Stimulated activated CD8-positive, alpha-beta memory T cell treated with anti-CD3 and anti-CD28 coated beads, Interleukin-2, amount 100 ng/mL, for 1 hour (primary cell): ENCODE measurements around the gene DENND10.
"Not testable (repeated sequence)": the region's sequence is repeated elsewhere in the genome, so short reads cannot be mapped to it uniquely, and the experiment has no call there.

Source experiments
- DNase-seq, 2 donors: peaks; one replicate each; pipeline ENCODE4 v3.0.0-alpha.2; 2020; ENCODE audit warnings: low read depth in 2 of 2

Gene DENND10

GRCh38 chr10:119132521-119133345 is 28.8 kb downstream of the DENND10 start:
- DNase-seq = no peak

- DNase-seq = no peak
These were observed 30.0 kb downstream of the DENND10 start for GRCh38 chr10:119133949-119134348.

DNA sequence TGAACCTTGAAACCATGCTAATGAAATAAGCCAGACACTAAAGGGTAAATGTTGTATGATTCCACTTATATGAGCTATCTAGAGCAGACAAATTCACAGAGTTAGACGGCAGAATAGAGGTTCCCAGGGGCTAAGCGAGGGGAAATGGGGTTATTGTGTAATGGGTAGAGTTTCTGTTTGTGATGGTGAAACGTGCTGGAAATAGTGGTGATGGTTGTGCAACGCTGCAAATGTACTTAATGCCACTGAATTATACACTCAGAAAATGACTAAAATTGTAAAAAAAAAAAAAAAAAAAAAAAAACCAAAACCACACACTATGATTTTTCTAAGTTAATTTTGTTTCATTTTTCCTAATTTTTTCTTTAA is 31.6 kb downstream of the DENND10 start:
- DNase-seq = no peak

DNA sequence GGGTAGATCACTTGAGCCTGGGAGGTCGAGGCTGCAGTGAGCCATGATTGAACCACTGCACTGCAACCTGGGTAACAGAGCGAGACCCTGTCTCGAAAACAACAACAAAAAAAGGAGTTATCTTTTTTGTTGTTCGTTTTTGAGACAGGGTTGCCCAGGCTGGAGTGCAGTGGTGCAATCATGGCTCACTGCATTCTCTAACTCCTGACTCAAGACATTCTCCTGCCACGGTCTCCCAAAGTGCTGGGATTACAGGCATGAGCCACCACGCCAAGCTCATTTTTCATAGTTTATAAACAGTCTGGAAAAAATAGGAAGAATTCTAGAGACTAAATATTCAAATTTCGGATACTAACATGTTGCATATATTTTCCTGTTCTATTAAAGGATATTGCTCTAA is 32.2 kb downstream of the DENND10 start:
- DNase-seq = no peak

GRCh38 chr10:119137878-119138277 is 34.0 kb downstream of the DENND10 start:
- DNase-seq = not testable (repeated sequence)

DNA sequence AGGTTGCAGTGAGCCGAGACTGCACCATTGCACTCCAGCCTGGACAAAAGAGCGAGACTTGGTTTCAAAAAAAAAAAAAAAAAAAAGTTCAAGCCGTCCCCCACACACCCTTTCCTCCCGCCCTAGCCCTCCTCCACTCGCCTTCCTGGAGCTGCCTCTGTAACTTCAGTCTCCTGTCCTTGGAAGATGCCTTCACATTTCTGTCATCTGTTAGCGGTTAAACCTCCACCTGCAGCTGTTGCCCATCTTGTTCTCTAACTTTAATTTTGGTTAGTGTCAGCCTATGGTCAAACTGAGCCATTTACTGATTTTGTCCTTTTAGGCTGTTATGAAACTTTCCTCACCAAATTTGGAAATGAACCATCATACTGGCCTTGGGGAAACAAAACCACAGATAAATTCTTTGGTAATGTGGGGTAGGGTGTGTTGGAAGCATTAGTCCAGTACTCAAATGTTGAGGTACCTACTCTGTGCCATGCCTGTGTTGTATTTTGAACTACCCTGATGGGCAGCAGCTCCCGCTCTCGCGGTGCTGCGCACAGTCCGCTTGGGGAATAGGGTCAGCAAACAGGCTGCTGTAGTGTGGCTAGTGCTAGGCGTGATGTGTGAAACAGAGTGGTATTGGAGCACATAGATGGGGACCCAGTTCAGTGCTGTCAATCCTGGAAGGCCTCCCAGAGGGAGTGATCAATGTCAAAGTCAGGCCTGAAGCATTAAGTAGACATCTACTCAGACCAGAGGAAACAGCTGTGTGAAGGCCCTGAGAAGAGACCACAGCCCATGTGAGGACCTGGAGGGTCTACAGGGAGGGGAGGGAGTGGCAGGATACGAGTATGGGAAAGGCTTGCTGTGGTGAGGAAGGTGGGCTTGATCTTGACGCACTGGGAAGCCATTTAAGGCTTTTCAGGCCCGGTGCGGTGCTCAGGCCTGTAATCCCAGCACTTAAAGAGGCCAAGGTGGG is 34.7 kb downstream of the DENND10 start:
- DNase-seq = no peak

GRCh38 chr10:119139464-119140067 is 35.7 kb downstream of the DENND10 start:
- peak; percentile 5 to 18 for DNase-seq

DNA sequence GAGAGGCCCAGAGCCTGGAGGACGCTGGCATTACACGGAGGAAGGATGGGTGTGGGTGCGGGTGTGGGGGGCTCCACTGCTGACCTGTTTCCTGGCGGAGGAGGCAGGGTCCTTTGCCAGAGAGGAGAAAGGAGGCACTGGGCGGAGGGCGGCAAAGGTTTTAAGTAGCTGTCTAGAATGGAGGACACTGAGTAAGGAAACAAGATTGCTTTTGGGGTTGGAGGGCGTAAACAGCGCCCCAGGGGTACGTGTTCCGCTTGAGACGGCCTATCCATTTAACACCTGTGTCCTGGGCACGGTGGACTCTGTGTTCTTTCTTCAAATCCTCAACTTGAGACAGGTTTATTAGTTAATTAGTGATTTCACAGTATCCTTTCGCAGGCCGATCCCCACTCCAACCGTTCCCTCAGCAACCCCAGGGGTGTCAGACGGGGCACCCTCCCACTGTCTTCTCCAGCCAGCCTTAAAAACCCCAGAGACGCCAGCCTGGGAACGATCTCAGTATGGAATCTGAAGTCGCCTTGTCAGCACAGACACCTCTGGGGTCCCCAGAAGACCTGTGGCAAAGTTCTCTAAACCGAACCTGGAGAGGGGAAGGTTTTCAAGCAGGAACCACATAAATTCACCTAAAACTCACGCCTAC is 36.8 kb downstream of the DENND10 start:
- no peak for DNase-seq

DNA sequence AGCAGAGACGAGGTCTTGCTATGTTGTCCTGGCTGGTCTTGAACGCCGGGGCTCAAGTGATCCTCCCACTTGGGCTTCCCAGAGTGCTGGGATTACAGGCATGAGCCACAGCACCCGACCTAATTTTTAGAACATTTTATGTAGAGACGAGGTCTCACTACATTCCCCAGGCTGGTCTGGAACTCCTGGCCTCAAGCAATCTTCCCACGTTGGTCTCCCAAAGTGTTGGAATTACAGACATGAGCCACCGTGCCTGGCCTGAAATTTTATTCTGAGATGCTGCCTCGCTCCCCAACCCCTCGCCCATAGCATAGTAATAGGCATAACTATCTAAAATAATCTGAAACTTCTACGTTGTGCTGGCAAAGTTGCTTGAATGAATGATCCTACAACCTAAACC is 39.7 kb downstream of the DENND10 start:
- DNase-seq = no peak

GRCh38 chr10:119149157-119149556 is 45.2 kb downstream of the DENND10 start:
- no peak for DNase-seq

DNA sequence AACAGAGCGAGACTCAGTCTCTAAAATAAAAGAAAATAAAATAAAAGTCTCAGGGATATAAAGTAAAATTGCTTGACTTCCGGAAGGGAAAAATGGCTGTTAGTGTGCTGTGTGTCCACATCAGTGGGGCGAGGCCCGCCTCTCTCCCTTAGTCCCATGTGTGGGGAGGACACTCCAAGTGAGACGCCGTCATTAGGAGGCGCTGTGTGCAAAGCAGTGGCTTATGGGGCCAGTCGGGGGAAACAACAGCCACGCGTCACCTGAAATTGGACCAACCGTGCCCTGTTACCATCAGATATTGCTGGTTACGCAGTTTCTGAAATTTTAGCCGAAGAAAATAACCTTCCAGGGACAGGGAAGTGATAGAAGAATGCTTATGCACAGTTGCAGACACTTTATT is 45.8 kb downstream of the DENND10 start:
- DNase-seq = no peak

DNA sequence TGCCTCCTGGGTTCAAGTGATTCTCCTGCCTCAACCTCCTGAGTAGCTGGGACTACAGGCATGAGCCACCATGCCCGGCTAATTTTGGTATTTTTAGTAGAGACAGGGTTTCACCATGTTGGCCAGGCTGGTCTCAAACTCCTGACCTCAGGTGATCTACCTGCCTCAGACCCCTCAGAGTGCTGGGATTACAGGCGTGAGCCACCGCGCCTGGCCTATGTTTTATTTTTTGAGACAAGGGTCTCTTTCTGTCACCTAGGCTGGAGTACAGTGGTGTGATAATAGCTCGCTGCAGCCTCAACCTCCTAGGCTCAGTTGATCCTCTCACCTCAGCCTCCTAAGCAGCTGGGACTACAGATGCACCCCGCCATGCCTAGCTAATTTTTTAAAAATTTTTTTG is 47.7 kb downstream of the DENND10 start:
- not testable (repeated sequence) for DNase-seq

DNA sequence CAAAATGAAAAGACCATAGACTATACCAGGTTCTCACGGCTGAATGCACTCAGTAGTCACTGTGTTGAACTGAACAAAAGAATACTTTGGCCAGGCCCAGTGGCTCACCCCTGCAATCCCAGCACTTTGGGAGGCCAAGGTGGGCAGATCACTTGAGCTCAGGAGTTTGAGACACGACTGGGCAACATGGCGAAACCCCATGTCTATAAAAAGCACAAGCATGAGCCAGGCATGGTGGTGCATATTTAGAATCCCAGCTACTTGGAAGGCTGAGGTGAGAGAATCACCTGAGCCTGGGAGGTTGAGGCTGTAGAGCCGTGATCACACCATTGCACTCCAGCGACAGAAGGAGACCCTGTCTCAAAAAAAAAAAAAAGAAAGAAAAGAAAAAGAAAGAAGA is 49.1 kb downstream of the DENND10 start:
- DNase-seq = no peak

DNA sequence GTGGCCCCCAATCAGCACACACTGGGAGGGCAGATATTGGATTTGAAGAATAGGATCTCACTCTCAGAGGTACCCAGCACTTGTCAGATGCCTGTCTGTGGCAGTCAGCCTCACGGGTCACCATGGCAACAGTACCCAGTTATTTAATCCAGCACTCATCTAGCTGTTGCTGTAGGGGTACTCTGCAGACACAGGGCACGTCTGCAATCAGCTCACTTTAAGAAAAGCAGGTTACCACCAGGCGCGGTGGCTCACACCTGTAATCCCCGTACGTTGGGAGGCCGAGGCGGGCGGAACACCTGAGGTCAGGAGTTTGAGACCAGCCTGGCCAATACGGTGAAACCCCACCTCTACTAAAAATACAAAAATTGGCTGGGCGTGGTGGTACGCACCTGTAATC is 49.7 kb downstream of the DENND10 start:
- DNase-seq = no peak

DNA sequence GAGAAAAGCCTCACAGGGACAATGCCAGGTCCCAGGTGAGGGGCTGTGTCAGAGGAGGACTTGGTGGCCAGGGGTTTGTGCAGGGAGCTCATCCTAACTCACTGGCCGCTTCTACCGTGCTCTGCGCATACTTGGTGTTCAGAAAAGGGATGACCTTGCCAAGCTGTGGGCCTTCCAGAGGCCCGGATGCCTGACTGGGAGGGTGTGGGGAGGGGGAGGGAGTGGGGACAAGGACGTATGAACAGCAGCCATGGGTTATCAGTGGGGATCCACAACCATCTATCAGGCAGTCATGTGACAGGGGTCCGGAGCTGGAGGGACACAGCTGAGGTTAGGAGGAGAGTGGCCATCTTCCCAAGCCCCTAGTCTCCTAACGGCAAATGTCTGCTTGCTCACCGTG is 55.4 kb downstream of the DENND10 start:
- DNase-seq = no peak

GRCh38 chr10:119161680-119162451 is 58.0 kb downstream of the DENND10 start:
- no peak for DNase-seq

DNA sequence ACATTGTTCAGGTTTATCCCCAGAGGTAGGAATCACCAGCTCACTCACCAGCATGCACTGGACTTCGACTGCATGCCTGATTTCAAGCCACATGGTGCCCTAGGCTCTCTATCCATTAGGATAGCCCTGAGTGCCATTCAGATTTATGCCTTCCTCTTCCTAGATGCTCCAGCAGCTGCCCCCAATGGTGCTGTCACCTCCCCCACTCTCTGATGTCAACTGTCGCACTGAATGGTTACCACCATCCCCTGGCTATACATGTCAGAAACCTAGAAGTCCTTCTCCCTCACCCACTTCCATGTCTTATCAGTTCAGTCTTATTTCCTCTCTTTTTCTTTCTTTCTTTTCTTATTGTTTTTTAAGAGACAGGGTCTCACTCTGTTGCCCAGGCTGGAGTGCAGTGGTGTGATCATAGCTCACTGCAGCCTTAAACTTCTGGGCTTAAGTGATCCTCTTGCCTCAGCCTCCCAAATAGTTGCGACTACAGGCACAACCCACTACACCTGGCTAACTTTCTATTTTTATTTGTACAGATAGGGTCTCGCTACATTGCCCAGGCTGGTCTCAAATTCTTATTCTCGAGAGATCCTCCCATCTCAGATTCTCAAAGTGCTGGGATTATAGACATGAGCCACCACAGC is 58.7 kb downstream of the DENND10 start:
- no peak for DNase-seq

DNA sequence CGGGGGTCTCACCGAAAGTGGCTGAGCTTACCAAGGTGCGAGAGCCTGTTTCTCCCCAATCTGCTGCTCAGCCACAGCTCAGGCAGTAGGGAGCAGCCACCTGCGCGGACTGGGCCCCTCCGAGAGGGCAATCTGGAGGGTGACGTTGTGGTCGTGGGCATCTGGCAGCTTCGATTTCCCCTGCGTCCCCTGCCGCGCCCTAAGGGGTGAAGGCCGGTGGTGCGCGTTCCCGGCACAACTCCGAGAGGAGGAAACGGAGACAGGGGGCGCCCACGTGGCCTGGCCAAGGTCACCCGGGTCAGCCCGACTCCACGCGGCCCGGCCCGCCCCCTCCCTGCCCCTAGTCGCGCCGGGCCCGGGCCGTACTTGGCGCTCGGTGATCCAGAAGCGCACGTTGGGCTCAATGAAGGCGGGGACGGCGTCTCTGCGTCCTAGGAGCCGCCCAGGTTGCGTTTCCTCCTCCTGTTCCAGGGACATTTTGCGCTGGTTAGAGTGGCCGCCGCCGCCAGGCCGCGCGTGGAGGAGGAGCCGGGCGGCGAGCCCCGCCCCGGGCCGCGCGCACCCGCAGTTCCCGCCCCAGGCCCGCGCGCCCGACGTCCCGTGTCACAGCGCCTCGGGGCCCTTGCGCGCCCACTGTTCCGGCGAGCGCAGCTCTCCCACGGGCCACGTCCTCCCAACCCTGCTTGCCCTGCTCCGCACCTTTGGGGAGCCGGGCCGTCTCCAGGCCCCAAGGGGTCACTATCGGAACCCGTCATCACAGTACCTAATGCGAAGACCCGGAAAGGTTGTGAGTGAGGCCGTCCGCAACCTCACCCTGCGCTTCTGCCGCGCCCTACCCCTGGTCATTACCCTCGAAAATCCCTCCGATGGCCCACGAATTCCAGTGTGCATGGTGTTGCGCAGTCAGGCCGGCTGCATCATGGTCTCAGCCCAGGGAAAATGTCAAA is 61.5 kb downstream of the DENND10 start, which contains the start of gene SFXN4:
TSS of gene SFXN4 (minus strand) at position 544 of the 947 bp plus-strand sequence. CDS start at position 477, 67 bp downstream.
- DNase-seq = peak; percentile 59 to 62

DNA sequence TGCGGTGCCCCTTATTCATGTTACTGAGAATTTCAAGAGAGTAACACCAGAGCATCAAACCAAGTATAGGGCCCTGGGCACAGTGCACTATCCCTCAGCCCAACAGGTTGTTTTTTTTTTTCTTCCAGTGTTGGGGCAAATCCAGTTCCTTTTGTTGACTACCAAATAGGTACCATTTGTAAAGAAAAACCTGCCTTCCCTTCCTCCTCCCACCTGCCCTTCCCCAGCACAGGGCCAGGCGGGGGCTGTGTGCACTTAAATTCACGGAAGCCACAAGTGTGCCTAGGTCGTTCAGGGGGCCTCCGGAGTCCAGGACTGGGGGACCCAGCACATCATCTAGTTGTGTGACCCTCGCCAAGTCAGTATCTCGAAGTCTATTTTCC is 62.2 kb downstream of the DENND10 start:
- DNase-seq = no peak
